HL-60 (cell line): ENCODE results near the gene PRKRIP1.
A peak's percentile ranks its signal among the peaks of the same experiment; 100 is the strongest.

Experiments
- GABPA ChIP-seq: IDR thresholded peaks from 2 replicates; pipeline ENCODE4 v1.6.1; 2012; ENCODE audit warnings: low read depth
- POLR2AphosphoS5 ChIP-seq: IDR thresholded peaks from 2 replicates; pipeline ENCODE4 v1.6.1; 2012; ENCODE audit warnings: low read depth
- TF ChIP-seq, protein P1 (sequence below): IDR thresholded peaks from 2 replicates; pipeline ENCODE4 v1.6.1; 2012; ENCODE audit warnings: low read depth; ENCODE audit not compliant: insufficient replicate concordance

DNA sequence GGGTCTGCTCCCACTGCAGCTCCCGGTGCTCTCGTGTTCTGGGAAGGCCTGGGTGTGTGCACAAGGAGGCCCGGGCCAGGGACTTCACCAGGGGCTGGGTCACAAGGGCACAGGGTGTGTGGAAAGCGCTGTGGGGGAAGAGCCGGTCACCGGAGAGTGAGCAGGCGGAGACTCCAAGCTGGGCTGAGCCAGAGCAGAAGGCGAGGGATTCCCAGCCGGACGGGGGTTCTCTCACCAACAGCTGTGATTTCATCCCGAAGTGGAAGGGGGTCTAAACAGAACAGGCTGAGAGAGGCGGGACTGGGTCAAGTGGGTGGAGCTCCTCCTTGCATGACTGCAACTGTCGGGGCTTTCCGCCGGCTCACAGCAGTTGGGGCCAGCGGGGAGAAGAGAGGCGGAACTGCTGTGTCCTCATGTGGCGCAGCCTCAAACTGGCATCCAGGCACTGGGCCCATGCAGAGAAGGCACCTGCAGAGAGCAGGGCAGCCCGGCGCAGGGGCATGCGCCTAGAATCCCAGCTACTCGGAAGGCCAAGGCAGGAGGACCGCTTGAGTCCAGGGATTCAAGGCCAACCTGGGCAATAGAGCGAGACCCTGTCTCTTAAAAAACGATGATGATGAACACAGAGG, 29.6 kb downstream of the PRKRIP1 start:
- TF ChIP-seq, protein P1, sequence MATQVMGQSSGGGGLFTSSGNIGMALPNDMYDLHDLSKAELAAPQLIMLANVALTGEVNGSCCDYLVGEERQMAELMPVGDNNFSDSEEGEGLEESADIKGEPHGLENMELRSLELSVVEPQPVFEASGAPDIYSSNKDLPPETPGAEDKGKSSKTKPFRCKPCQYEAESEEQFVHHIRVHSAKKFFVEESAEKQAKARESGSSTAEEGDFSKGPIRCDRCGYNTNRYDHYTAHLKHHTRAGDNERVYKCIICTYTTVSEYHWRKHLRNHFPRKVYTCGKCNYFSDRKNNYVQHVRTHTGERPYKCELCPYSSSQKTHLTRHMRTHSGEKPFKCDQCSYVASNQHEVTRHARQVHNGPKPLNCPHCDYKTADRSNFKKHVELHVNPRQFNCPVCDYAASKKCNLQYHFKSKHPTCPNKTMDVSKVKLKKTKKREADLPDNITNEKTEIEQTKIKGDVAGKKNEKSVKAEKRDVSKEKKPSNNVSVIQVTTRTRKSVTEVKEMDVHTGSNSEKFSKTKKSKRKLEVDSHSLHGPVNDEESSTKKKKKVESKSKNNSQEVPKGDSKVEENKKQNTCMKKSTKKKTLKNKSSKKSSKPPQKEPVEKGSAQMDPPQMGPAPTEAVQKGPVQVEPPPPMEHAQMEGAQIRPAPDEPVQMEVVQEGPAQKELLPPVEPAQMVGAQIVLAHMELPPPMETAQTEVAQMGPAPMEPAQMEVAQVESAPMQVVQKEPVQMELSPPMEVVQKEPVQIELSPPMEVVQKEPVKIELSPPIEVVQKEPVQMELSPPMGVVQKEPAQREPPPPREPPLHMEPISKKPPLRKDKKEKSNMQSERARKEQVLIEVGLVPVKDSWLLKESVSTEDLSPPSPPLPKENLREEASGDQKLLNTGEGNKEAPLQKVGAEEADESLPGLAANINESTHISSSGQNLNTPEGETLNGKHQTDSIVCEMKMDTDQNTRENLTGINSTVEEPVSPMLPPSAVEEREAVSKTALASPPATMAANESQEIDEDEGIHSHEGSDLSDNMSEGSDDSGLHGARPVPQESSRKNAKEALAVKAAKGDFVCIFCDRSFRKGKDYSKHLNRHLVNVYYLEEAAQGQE = no peak
- TF ChIP-seq POLR2AphosphoS5 (peak; percentile 92), GABPA (no peak)
